Caco-2 (cell line): Measurements from ENCODE around the gene MYO16. TPM values are rescaled to one million over a fixed set of nuclear protein-coding genes. Genes with fewer than 3 reads are reported as not detected.

Source experiments
- BruUV-seq: library from RNA; stranded (reverse); fragments of 400-500 nt; replicated peaks from 2 replicates; lab custom pipeline; 2021; lab: Mats Ljungman, UMichigan
- CTCF ChIA-PET: fragments of 300-600 bp; sonication (Branson Sonifier 250); formaldehyde crosslinking; loops from one replicate; lab custom pipeline; 2022; ENCODE audit warnings: antibody characterized with exemption; lab: Charles Lee
- POLR2A ChIA-PET: fragments of 300-600 bp; sonication (Branson Sonifier 250); formaldehyde crosslinking; loops from one replicate; lab custom pipeline; 2022; ENCODE audit warnings: antibody characterized with exemption; lab: Charles Lee
- DNase-seq, 2 experiments: peaks; one replicate each; pipeline versions ENCODE4 v3.0.0 to v3.0.0-alpha.2; 2020 to 2022
- H3K27me3 ChIP-seq: replicated peaks from 2 replicates; pipeline ENCODE4 v1.6.0; 2011; ENCODE audit warnings: low read length; ENCODE audit not compliant: control insufficient read depth, insufficient read depth
- H3K36me3 ChIP-seq: 2 replicates; pipeline ENCODE4 v1.5.1; 2011; ENCODE audit warnings: low read length; ENCODE audit not compliant: control insufficient read depth, insufficient read depth
- H3K4me1 ChIP-seq: fragments of 250-450 bp; sonication (Bioruptor Pico); 2 replicates; pipeline ENCODE4 v1.5.1; 2020; ENCODE audit warnings: mild to moderate bottlenecking
- H3K4me3 ChIP-seq: 2 replicates; pipeline ENCODE4 v1.5.1; 2011; ENCODE audit warnings: low read depth, mild to moderate bottlenecking, control low read depth, low read length
- H3K9me3 ChIP-seq: fragments of 250-450 bp; sonication (Bioruptor Pico); 2 replicates; pipeline ENCODE4 v1.5.1; 2020; ENCODE audit warnings: mild to moderate bottlenecking, moderate library complexity
- H3K27ac Mint-ChIP-seq: one replicate; pipeline ENCODE4 v1.8.0; 2022; ENCODE audit warnings: mixed read lengths; ENCODE audit not compliant: unreplicated experiment
- H3K27me3 Mint-ChIP-seq: one replicate; pipeline ENCODE4 v1.8.0; 2022; ENCODE audit warnings: mixed read lengths; ENCODE audit not compliant: insufficient read depth, unreplicated experiment
- H3K36me3 Mint-ChIP-seq: one replicate; pipeline ENCODE4 v1.8.0; 2022; ENCODE audit warnings: mild to moderate bottlenecking, mixed read lengths; ENCODE audit not compliant: insufficient read depth, unreplicated experiment
- H3K4me1 Mint-ChIP-seq: one replicate; pipeline ENCODE4 v1.8.0; 2022; ENCODE audit warnings: low read depth, mixed read lengths; ENCODE audit not compliant: unreplicated experiment
- H3K4me3 Mint-ChIP-seq: one replicate; pipeline ENCODE4 v1.8.0; 2022; ENCODE audit warnings: mild to moderate bottlenecking, moderate library complexity, mixed read lengths; ENCODE audit not compliant: unreplicated experiment
- H3K9me3 Mint-ChIP-seq: one replicate; pipeline ENCODE4 v1.8.0; 2022; ENCODE audit warnings: mixed read lengths; ENCODE audit not compliant: unreplicated experiment
- intact Hi-C: fragments of 100-400 bp; cut with micrococcal nuclease; formaldehyde crosslinking; loops from one replicate; pipeline ENCODE4 v1.10.0; 2022; ENCODE audit not compliant: unreplicated experiment
- total RNA-seq: library from RNA; stranded (reverse); gene quantifications from 2 replicates; pipeline ENCODE4 v1.2.3, GENCODE V29; 2022
- TF ChIP-seq, protein P1 (sequence below), 2 experiments: fragments of 200-600 bp in 1 of 2; IDR thresholded peaks; 1 replicate in 1 of 2; 2 replicates in 1 of 2; pipeline versions ENCODE4 v1.5.1 to v1.8.0; 2011 to 2022; ENCODE audit warnings: antibody characterized with exemption in 1 of 2, control low read depth in 1 of 2, inconsistent platforms in 1 of 2, low read depth in 1 of 2, low read length in 1 of 2, mild to moderate bottlenecking in 1 of 2, moderate library complexity in 1 of 2; ENCODE audit not compliant: insufficient read depth in 1 of 2, severe bottlenecking in 1 of 2, unreplicated experiment in 1 of 2

The MYO16 gene
- total RNA-seq, 1 experiment from 2014 or later = not detected

DNA sequence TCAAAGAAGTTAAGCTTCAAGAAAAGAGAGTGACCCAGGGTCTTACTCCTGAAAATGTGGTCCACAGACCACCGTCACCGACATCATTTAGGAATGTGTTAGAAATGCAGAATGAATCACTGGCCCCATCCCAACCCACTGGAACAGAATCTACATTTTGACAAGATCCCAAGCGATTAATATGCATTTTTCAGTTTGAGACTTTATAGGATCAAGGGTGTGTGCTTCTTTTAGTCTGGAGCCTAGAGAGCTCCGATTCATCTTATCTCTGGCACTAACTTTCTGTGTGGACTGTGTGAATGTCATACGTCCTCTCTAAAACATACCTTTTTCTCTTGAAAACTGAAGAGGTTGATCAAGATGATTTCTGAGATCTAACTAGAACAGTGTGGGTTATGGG is 484.8 kb downstream of the MYO16 start:
- no peak for DNase-seq

DNA sequence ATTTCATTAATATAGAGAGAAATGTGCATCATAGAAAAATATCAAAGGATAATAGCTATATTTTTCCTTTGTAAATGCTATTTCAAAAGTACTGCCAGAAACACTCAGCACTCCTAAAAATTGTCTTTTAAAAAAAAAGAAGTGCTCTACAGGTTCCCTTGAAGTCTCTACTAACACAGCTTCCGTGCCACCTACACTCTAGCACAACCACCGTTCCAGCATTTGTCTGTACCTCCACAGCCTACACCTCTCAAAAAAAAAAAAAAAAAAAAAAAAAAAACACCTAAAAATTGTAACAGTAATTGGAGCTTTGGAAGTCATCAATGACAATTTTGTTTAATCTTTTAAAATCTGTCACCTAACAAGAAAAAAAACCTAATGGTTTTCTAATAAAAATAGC is 485.6 kb downstream of the MYO16 start:
- no peak overlapping the region for H3K27ac Mint-ChIP-seq
- ChIA-PET POLR2A (no interaction called here), CTCF (interaction anchor here (0.6 kb wide), 1 partner anchor 353 kb away, joined by 6 read pairs; no protein-coding TSS in a partner anchor)
- intact Hi-C loops = no loop called here
- no peaks in the 10 kb centered on the region for H3K27me3 ChIP-seq
- DNase-seq = no peak
- peaks cover 25% of the 10 kb centered on the region for H3K27me3 Mint-ChIP-seq
- peaks cover 11% of the 10 kb centered on the region for H3K9me3 Mint-ChIP-seq
- TF ChIP-seq, protein P1, sequence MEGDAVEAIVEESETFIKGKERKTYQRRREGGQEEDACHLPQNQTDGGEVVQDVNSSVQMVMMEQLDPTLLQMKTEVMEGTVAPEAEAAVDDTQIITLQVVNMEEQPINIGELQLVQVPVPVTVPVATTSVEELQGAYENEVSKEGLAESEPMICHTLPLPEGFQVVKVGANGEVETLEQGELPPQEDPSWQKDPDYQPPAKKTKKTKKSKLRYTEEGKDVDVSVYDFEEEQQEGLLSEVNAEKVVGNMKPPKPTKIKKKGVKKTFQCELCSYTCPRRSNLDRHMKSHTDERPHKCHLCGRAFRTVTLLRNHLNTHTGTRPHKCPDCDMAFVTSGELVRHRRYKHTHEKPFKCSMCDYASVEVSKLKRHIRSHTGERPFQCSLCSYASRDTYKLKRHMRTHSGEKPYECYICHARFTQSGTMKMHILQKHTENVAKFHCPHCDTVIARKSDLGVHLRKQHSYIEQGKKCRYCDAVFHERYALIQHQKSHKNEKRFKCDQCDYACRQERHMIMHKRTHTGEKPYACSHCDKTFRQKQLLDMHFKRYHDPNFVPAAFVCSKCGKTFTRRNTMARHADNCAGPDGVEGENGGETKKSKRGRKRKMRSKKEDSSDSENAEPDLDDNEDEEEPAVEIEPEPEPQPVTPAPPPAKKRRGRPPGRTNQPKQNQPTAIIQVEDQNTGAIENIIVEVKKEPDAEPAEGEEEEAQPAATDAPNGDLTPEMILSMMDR (IDR thresholded peaks at IDR 0.05; ENCODE audit: insufficient read depth in 1 of 2, low read depth in 1 of 2, low read length in 1 of 2, severe bottlenecking in 1 of 2, unreplicated experiment in 1 of 2) = no peak
- no peaks in the 10 kb centered on the region for H3K36me3 Mint-ChIP-seq
- H3K9me3 ChIP-seq = no peaks in the 10 kb centered on the region
- H3K4me1 ChIP-seq = no peaks in the 10 kb centered on the region
- no peaks in the 10 kb centered on the region for H3K36me3 ChIP-seq
- H3K4me3 ChIP-seq = no peak overlapping the region
- no TSS peak for BruUV-seq
- no peaks in the 10 kb centered on the region for H3K4me1 Mint-ChIP-seq
- H3K4me3 Mint-ChIP-seq = no peak overlapping the region

More for the DNA sequence above, 484.8 kb downstream of the MYO16 start:
- no peaks in the 10 kb centered on the region for H3K36me3 Mint-ChIP-seq
- Histone ChIP-seq H3K27me3 (no peaks in the 10 kb centered on the region), H3K4me1 (no peaks in the 10 kb centered on the region), H3K36me3 (no peaks in the 10 kb centered on the region), H3K9me3 (no peaks in the 10 kb centered on the region), H3K4me3 (no peak overlapping the region)
- H3K4me1 Mint-ChIP-seq = no peaks in the 10 kb centered on the region
- H3K4me3 Mint-ChIP-seq = no peak overlapping the region
- TF ChIP-seq, protein P1 (IDR thresholded peaks at IDR 0.05; ENCODE audit: insufficient read depth in 1 of 2, low read depth in 1 of 2, low read length in 1 of 2, severe bottlenecking in 1 of 2, unreplicated experiment in 1 of 2) = no peak
- ChIA-PET CTCF (no interaction called here), POLR2A (no interaction called here)
- intact Hi-C loops = no loop called here
- BruUV-seq = no TSS peak
- H3K9me3 Mint-ChIP-seq = peaks cover 11% of the 10 kb centered on the region
- peaks cover 29% of the 10 kb centered on the region for H3K27me3 Mint-ChIP-seq
- H3K27ac Mint-ChIP-seq = no peak overlapping the region

DNA sequence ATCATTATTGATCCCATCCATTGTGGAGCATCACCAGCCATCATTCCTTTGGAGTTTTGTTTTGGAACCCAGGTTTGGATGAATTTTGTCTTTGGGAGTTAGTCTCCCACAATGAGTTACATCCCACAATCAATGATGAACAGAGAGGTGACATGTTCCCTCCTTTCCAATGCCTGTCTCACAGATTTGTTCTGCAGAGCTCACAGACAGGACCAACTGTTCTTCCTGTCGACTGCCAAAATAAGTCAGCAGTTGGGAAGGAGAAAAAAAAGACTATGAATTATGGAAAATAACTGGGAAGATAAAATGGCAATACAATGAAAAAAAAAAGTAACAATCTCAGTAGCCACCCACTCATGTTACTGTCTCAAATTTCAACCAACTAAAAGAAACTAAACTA is 489.1 kb downstream of the MYO16 start:
- BruUV-seq = no TSS peak
- Histone ChIP-seq H3K4me1 (no peaks in the 10 kb centered on the region), H3K9me3 (no peaks in the 10 kb centered on the region), H3K27me3 (no peaks in the 10 kb centered on the region), H3K4me3 (no peak overlapping the region), H3K36me3 (no peaks in the 10 kb centered on the region)
- peaks cover 13% of the 10 kb centered on the region for H3K27me3 Mint-ChIP-seq
- DNase-seq = no peak
- POLR2A ChIA-PET = no interaction called here
- intact Hi-C loops = no loop called here
- TF ChIP-seq, protein P1 (IDR thresholded peaks at IDR 0.05; ENCODE audit: insufficient read depth in 1 of 2, low read depth in 1 of 2, low read length in 1 of 2, severe bottlenecking in 1 of 2, unreplicated experiment in 1 of 2) = no peak
- H3K9me3 Mint-ChIP-seq = peaks cover 11% of the 10 kb centered on the region
- H3K27ac Mint-ChIP-seq = no peak overlapping the region
- no peak overlapping the region for H3K4me3 Mint-ChIP-seq
- H3K4me1 Mint-ChIP-seq = no peaks in the 10 kb centered on the region
- CTCF ChIA-PET = no interaction called here
- no peaks in the 10 kb centered on the region for H3K36me3 Mint-ChIP-seq
